Heart right ventricle (tissue), 16 donors: Measurements from ENCODE around the gene INPP5A. TPM values are rescaled to one million over a fixed set of nuclear protein-coding genes. Genes with fewer than 3 reads are reported as not detected.

Experiments used
- ATAC-seq, 8 donors: fragments of 200-7000 bp; cut with Tn5 transposase; one replicate each; pipeline ENCODE4 v1.9.1; 2020; ENCODE audit warnings: mild to moderate bottlenecking in 8 of 8, moderate library complexity in 8 of 8, moderate number of reproducible peaks in 1 of 8
- DNase-seq, 2 donors: peaks; one replicate each; pipeline ENCODE4 v3.0.0-alpha.2; 2020
- H3K27ac ChIP-seq, 10 donors: fragments of 200-600 bp; sonication (generic) in 2 of 10; one replicate each; pipeline versions ENCODE4 v1.5.0 to v1.8.0; 2020 to 2022; ENCODE audit warnings: mild to moderate bottlenecking in 3 of 10
- H3K27me3 ChIP-seq, 7 donors: fragments of 200-600 bp; one replicate each; pipeline ENCODE4 v1.8.0; 2021 to 2022; ENCODE audit warnings: mild to moderate bottlenecking in 2 of 7
- H3K36me3 ChIP-seq, 9 donors: fragments of 200-600 bp; sonication (generic) in 1 of 9; one replicate each; pipeline versions ENCODE4 v1.5.0 to v1.8.0; 2020 to 2022; ENCODE audit warnings: mild to moderate bottlenecking in 2 of 9
- H3K4me1 ChIP-seq, 9 donors: fragments of 200-600 bp; sonication (generic) in 1 of 9; one replicate each; pipeline versions ENCODE4 v1.5.0 to v1.8.0; 2020 to 2022; ENCODE audit warnings: mild to moderate bottlenecking in 4 of 9
- H3K4me3 ChIP-seq, 10 donors: fragments of 200-600 bp; sonication (generic) in 2 of 10; one replicate each; pipeline versions ENCODE4 v1.5.0 to v1.8.0; 2020 to 2022; ENCODE audit warnings: mild to moderate bottlenecking in 7 of 10, moderate library complexity in 2 of 10
- H3K9me3 ChIP-seq, 11 donors: fragments of 200-600 bp in 10 of 11; sonication (generic) in 2 of 11; one replicate each; pipeline versions ENCODE4 v1.5.0 to v1.8.0; 2013 to 2022; ENCODE audit warnings: mild to moderate bottlenecking in 2 of 11, control low read depth in 1 of 11, moderate library complexity in 1 of 11
- CTCF ChIP-seq, 9 donors: fragments of 200-600 bp; sonication (generic) in 2 of 9; IDR thresholded peaks; one replicate each; pipeline versions ENCODE4 v1.5.0 to v1.8.0; 2021 to 2022; ENCODE audit warnings: antibody characterized with exemption in 9 of 9, mild to moderate bottlenecking in 5 of 9, moderate library complexity in 1 of 9
- WGBS, 2 donors: extraction: QIAGEN DNeasy Blood & Tissue Kit; methylation state at CpG; one replicate each; pipeline ENCODE4 v1.1.7; 2013; ENCODE audit warnings: inconsistent platforms in 1 of 2; 5-methylcytosine and 5-hydroxymethylcytosine counted together
- intact Hi-C, 10 donors: fragments of 100-400 bp; cut with DNase I; formaldehyde crosslinking; loops; one replicate each; pipeline versions ENCODE4 v1.11.1 to v1.14.2; 2022
- polyA plus RNA-seq, 2 donors: library from polyadenylated mRNA; stranded (reverse); fragments of 200-250 nt; gene quantifications; one replicate each; pipeline ENCODE4 v1.2.3, GENCODE V29; 2013
- total RNA-seq, 10 donors: library from RNA; stranded (reverse); fragmentation: NEBNext Ultra II Directional in 3 of 10; extraction: Animal tissue kit (Norgen Biotek cat#: 25700) in 3 of 10; gene quantifications; one replicate each; pipeline versions ENCODE4 v1.2.1 to v1.2.4, GENCODE V29; 2021 to 2023
- donor health status: Arrhythmogenic right ventricular cardiomyopathy.
- donor health status: ischemic (EF 13 %, LVEDD 7.1; RV severe dilation, severe dysfunction).
- donor health status: healthy with polysubstance abuse.
- donor health status: DM: no; HTN: yes; CAD: no.
- donor health status: DM: no; HTN: no; CAD: no.
- donor health status: ischemic (EF 25% LVEDD 6.9; RV normal size, moderate dysfunction).
- donor health status: ischemic (EF 25% LVEDD 5.7; RV mildly dilated, moderate dysfunction).
- donor health status: healthy.
- donor health status: DM: yes; HTN: yes; CAD: no.
- donor health status: Ischemic cardiomyopathy.
- donor health status: ischemic (EF 35%, LVEDD 5.7; RV mildly dilated, moderate dysfunction).
- donor health status: nonischemic (EF 11% LVEDD 7.7; RV severe dilation, severe dysfunction).
- donor health status: DM: yes; HTN: yes; CAD: no.
- donor health status: PGD.
- donor health status: ischemic (EF 29% LVEDD 5.4; RV normal size, mild dysfunction).
- donor health status: nonischemic (EF 23%, LVEDD 6.1; RV moderate dilation, normal function).

INPP5A gene
- total and polyA plus RNA-seq, 12 donors: 30.4 to 122 (median 106) TPM

GRCh38 chr10:132577350-132578003 lies 39.9 kb downstream of the INPP5A start:
- H3K36me3 ChIP-seq: no peaks in the 10 kb centered on the region
- 52 to 62% methylated on average over 14 to 16 of the region's 16 CpGs for WGBS, 2 donors
- no peak overlapping the region for H3K4me3 ChIP-seq
- DNase-seq (no peak), ATAC-seq (peak; percentile 31 to 81 (median 66))
- H3K9me3 ChIP-seq: peaks cover 0 to 8% (median 0%) of the 10 kb centered on the region in 11 donors
- H3K4me1 ChIP-seq: peaks cover 32 to 72% (median 53%) of the 10 kb centered on the region in 9 donors
- intact Hi-C loops: loop anchor here in 7 of 10 donors (5.0 kb wide), 4 partner anchors 35 to 120 kb away; no protein-coding TSS in a partner anchor
- peak overlapping the region in 6 of 10 donors; percentile 12 to 55 (median 30) for H3K27ac ChIP-seq
- peak; percentile 16 to 65 (median 43) for TF ChIP-seq CTCF (IDR thresholded peaks at IDR 0.05)
- no peaks in the 10 kb centered on the region for H3K27me3 ChIP-seq

- 75 to 78% methylated on average over 19 of the region's 19 CpGs for WGBS, 2 donors
- Histone ChIP-seq H3K27me3 (no peaks in the 10 kb centered on the region), H3K4me3 (peak overlapping the region in 1 of 10 donors; percentile 31), H3K27ac (peak overlapping the region in 5 of 10 donors; percentile 28 to 55 (median 31)), H3K4me1 (peaks cover 31 to 77% (median 52%) of the 10 kb centered on the region in 9 donors), H3K36me3 (no peaks in the 10 kb centered on the region), H3K9me3 (peaks cover 0 to 8% (median 0%) of the 10 kb centered on the region in 11 donors)
- DNase-seq: no peak
- intact Hi-C loops: loop anchor here in 7 of 10 donors (5.0 kb wide), 4 partner anchors 36 to 121 kb away; no protein-coding TSS in a partner anchor
- no peak for TF ChIP-seq CTCF (IDR thresholded peaks at IDR 0.05)
- peak in 4 of 8 donors; percentile 4 to 54 (median 12) for ATAC-seq
These were observed 40.8 kb downstream of the INPP5A start for GRCh38 chr10:132578287-132578951.

GRCh38 chr10:132579027-132579859 lies 41.7 kb downstream of the INPP5A start:
- Histone ChIP-seq H3K4me1 (peaks cover 31 to 84% (median 58%) of the 10 kb centered on the region in 9 donors), H3K27me3 (no peaks in the 10 kb centered on the region), H3K27ac (peak overlapping the region in 2 of 10 donors; percentile 28 to 55), H3K9me3 (peaks cover 0 to 8% (median 0%) of the 10 kb centered on the region in 11 donors), H3K4me3 (peak overlapping the region in 1 of 10 donors; percentile 31), H3K36me3 (no peaks in the 10 kb centered on the region)
- intact Hi-C loops: loop anchor here in 7 of 10 donors (5.0 kb wide), 4 partner anchors 37 to 122 kb away; no protein-coding TSS in a partner anchor
- ATAC-seq (peak in 5 of 8 donors; percentile 15 to 48 (median 24)), DNase-seq (no peak)
- WGBS, 2 donors: 72 to 73% methylated on average over 29 of the region's 29 CpGs
- TF ChIP-seq CTCF (IDR thresholded peaks at IDR 0.05): no peak

GRCh38 chr10:132580143-132580542 lies 42.6 kb downstream of the INPP5A start:
- no peaks in the 10 kb centered on the region for H3K36me3 ChIP-seq
- no peak overlapping the region for H3K27ac ChIP-seq
- intact Hi-C loops: no loop called here
- H3K4me3 ChIP-seq: no peak overlapping the region
- no peak for TF ChIP-seq CTCF (IDR thresholded peaks at IDR 0.05)
- H3K4me1 ChIP-seq: peaks cover 26 to 84% (median 57%) of the 10 kb centered on the region in 9 donors
- ATAC-seq: no peak
- DNase-seq: no peak
- WGBS, 2 donors: 94 to 95% methylated on average over 5 of the region's 5 CpGs
- peaks cover 0 to 8% (median 0%) of the 10 kb centered on the region in 11 donors for H3K9me3 ChIP-seq
- H3K27me3 ChIP-seq: no peaks in the 10 kb centered on the region
